HepG2 (cell line): ENCODE data around the gene DTYMK. TPM values are rescaled to one million over a fixed set of nuclear protein-coding genes. Genes with fewer than 3 reads are reported as not detected.

ENCODE experiments used
- ARHGAP35 ChIP-seq: sonication (generic); formaldehyde crosslinking; IDR thresholded peaks from 2 replicates; pipeline ENCODE4 v1.9.0; 2022; ENCODE audit warnings: mild to moderate bottlenecking, inconsistent platforms, moderate library complexity, missing genetic modification reagents, borderline replicate concordance
- CBFB ChIP-seq: sonication (generic); formaldehyde crosslinking; IDR thresholded peaks from 2 replicates; pipeline ENCODE4 v1.4.0; 2020; ENCODE audit warnings: missing genetic modification reagents
- CENPBD1 ChIP-seq: sonication (generic); formaldehyde crosslinking; IDR thresholded peaks from 2 replicates; pipeline ENCODE4 v1.8.0; 2022; ENCODE audit warnings: missing genetic modification reagents, low read depth, mild to moderate bottlenecking, borderline replicate concordance
- CENPT ChIP-seq: sonication (generic); formaldehyde crosslinking; IDR thresholded peaks from 2 replicates; pipeline ENCODE4 v1.8.0; 2022; ENCODE audit warnings: low read depth, mild to moderate bottlenecking, moderate library complexity, missing genetic modification reagents
- DMAP1 ChIP-seq: IDR thresholded peaks from 2 replicates; pipeline ENCODE4 v1.6.1; 2016
- DNMT3B ChIP-seq: conservative IDR thresholded peaks from 2 replicates; pipeline ENCODE4 v1.6.1; 2016; ENCODE audit warnings: missing biosample characterization, control low read depth
- EP300 ChIP-seq, 3 experiments: sonication (generic) in 1 of 3; formaldehyde crosslinking in 1 of 3; IDR thresholded peaks; 2 replicates each; pipeline versions ENCODE4 v1.5.1 to v1.6.1; 2011 to 2020; ENCODE audit warnings: low read depth in 2 of 3, low read length in 2 of 3, borderline replicate concordance in 1 of 3, improper control_type of control experiment in 1 of 3, mild to moderate bottlenecking in 1 of 3, missing genetic modification reagents in 1 of 3, moderate library complexity in 1 of 3
- FOXO1 ChIP-seq: sonication (generic); formaldehyde crosslinking; IDR thresholded peaks from 2 replicates; pipeline ENCODE4 v1.4.0; 2020; ENCODE audit warnings: missing genetic modification reagents
- HDAC1 ChIP-seq: sonication (generic); formaldehyde crosslinking; IDR thresholded peaks from 2 replicates; pipeline ENCODE4 v1.5.1; 2020; ENCODE audit warnings: mild to moderate bottlenecking, missing genetic modification reagents
- KDM2A ChIP-seq: sonication (generic); formaldehyde crosslinking; IDR thresholded peaks from 2 replicates; pipeline ENCODE4 v1.4.0; 2020; ENCODE audit warnings: low read depth, missing genetic modification reagents, borderline replicate concordance
- LBX2 ChIP-seq: sonication (generic); formaldehyde crosslinking; IDR thresholded peaks from 2 replicates; pipeline ENCODE4 v1.5.0; 2020; ENCODE audit warnings: missing genetic modification reagents, mild to moderate bottlenecking, borderline replicate concordance
- MIER3 ChIP-seq: IDR thresholded peaks from 2 replicates; pipeline ENCODE4 v1.6.1; 2016; ENCODE audit warnings: missing compliant biosample characterization, borderline replicate concordance
- PITX1 ChIP-seq: sonication (generic); formaldehyde crosslinking; IDR thresholded peaks from 2 replicates; pipeline ENCODE4 v1.5.1; 2020; ENCODE audit warnings: mild to moderate bottlenecking, missing genetic modification reagents
- PTBP1 ChIP-seq: fragments of 200-400 bp; formaldehyde crosslinking; IDR thresholded peaks from 2 replicates; pipeline ENCODE4 v1.6.1; 2018; ENCODE audit warnings: low read length, low read depth; ENCODE audit not compliant: poor library complexity, severe bottlenecking
- RFX1 ChIP-seq: fragments of 450-650 bp; IDR thresholded peaks from 2 replicates; pipeline ENCODE4 v1.6.1; 2017
- ZNF160 ChIP-seq: sonication (generic); formaldehyde crosslinking; IDR thresholded peaks from 2 replicates; pipeline ENCODE4 v1.8.0; 2022; ENCODE audit warnings: mild to moderate bottlenecking, inconsistent platforms, missing genetic modification reagents
- ZNF225 ChIP-seq: sonication (generic); formaldehyde crosslinking; IDR thresholded peaks from 2 replicates; pipeline ENCODE4 v1.4.0; 2020; ENCODE audit warnings: mild to moderate bottlenecking, missing genetic modification reagents
- ZNF335 ChIP-seq: sonication (generic); formaldehyde crosslinking; IDR thresholded peaks from 2 replicates; pipeline ENCODE4 v1.4.0; 2020; ENCODE audit warnings: missing genetic modification reagents
- ZNF337 ChIP-seq: sonication (generic); formaldehyde crosslinking; IDR thresholded peaks from 2 replicates; pipeline ENCODE4 v1.5.1; 2020; ENCODE audit warnings: missing genetic modification reagents, low read depth, mild to moderate bottlenecking, borderline replicate concordance
- ZNF430 ChIP-seq: sonication (generic); formaldehyde crosslinking; IDR thresholded peaks from 2 replicates; pipeline ENCODE4 v1.9.0; 2021; ENCODE audit warnings: mild to moderate bottlenecking, missing genetic modification reagents
- ZNF543 ChIP-seq: sonication (generic); formaldehyde crosslinking; IDR thresholded peaks from 2 replicates; pipeline ENCODE4 v1.4.0; 2020; ENCODE audit warnings: mild to moderate bottlenecking, missing genetic modification reagents
- ZNF580 ChIP-seq: IDR thresholded peaks from 2 replicates; pipeline ENCODE4 v1.6.1; 2016; ENCODE audit warnings: low read depth, borderline replicate concordance
- ZNF782 ChIP-seq: sonication (generic); formaldehyde crosslinking; IDR thresholded peaks from 2 replicates; pipeline ENCODE4 v1.4.0; 2020; ENCODE audit warnings: missing genetic modification reagents, mild to moderate bottlenecking, borderline replicate concordance
- polyA plus RNA-seq, 8 experiments: library from polyadenylated mRNA; depleted of rRNA in 3 of 8; stranded (reverse) in 7 of 8; unstranded in 1 of 8; fragments of >200 nt; fragmentation: Illumina TruSeq in 4 of 8; extraction: Trizol in 4 of 8; gene quantifications; 2 replicates each; pipeline versions ENCODE4 v1.2.1 to v1.2.3, GENCODE V29; 2011 to 2016; ENCODE audit warnings: low read depth in 4 of 8, missing spikeins in 1 of 8, mixed read lengths in 1 of 8; ENCODE audit not compliant: insufficient read depth in 1 of 8
- total RNA-seq, 5 experiments: library from RNA; depleted of rRNA; stranded (reverse); fragments of >200 nt; fragmentation: Illumina TruSeq; extraction: Trizol; gene quantifications; 2 replicates each; pipeline ENCODE4 v1.2.3, GENCODE V29; 2016; ENCODE audit warnings: low read depth in 1 of 5
- TF ChIP-seq, protein P1 (sequence below): sonication (generic); formaldehyde crosslinking; IDR thresholded peaks from 2 replicates; pipeline ENCODE4 v1.4.0; 2020; ENCODE audit warnings: missing genetic modification reagents
- TF ChIP-seq, protein P2 (sequence below): sonication (generic); formaldehyde crosslinking; IDR thresholded peaks from 2 replicates; pipeline ENCODE4 v1.4.0; 2020; ENCODE audit warnings: mild to moderate bottlenecking, missing genetic modification reagents

Gene DTYMK
- total and polyA plus RNA-seq, 2 of the 13 experiments (the other 11 are each of a cell fraction or from before 2014, with no cell fraction given), result 57.5 to 134 TPM

DNA sequence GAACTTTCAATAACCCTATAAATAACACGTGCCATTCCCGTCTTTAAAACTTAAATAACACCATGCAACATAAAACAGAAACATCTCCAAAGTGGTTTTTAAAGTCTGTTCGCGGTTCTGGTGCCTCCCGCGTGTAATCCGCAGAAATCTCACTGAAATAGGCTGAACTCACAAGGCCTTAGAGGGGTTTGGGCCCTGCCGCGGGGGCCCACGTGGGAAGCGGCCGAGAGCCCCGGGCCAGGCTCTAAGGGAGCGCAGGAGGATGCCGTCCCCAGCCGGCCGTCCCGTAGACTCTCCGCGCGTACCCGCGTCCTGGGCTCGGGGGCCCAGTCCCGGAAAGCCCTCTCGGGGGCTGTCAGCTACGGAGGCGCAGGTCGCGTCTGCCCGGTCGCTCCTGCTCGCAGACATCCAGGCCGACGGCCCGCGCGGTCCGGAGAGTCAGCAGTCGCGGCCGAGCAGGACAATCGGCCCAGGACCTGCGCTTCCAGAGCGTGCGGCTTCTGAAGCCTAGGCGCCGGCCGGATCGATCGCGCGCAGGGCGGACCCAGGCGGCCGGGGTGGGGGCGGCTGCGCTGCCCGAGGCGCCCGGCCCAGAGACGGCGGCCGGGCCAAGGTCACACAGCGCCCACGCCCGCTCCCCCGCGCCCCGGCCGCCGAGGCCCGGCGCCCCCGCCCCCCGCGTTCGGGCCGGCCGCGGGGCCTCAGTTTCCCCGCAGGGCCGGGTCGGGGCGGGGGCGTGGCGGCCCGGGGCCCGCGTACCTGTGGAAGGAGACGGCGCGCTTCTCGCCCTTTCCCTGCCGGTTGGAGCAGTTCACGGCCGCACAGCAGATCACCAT lies 50.2 kb downstream of the DTYMK start (continued):
- TF ChIP-seq, protein P1, sequence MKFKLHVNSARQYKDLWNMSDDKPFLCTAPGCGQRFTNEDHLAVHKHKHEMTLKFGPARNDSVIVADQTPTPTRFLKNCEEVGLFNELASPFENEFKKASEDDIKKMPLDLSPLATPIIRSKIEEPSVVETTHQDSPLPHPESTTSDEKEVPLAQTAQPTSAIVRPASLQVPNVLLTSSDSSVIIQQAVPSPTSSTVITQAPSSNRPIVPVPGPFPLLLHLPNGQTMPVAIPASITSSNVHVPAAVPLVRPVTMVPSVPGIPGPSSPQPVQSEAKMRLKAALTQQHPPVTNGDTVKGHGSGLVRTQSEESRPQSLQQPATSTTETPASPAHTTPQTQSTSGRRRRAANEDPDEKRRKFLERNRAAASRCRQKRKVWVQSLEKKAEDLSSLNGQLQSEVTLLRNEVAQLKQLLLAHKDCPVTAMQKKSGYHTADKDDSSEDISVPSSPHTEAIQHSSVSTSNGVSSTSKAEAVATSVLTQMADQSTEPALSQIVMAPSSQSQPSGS (CRISPR knock-in tag), result 0 out of 2 replicates have a peak, but pooled peaks have one; percentile 33
- TF ChIP-seq MIER3 (CRISPR knock-in tag) (0 out of 2 replicates have a peak, but pooled peaks have one; percentile 26), ZNF782 (CRISPR knock-in tag) (peak; percentile 46; the same call in 1 of the 2 replicates), KDM2A (peak; percentile 90), ZNF580 (CRISPR knock-in tag) (0 out of 2 replicates have a peak, but pooled peaks have one; percentile 51), HDAC1 (peak; percentile 86), ZNF225 (peak; percentile 78; the same call in 1 of the 2 replicates), ARHGAP35 (CRISPR knock-in tag) (peak; percentile 79), CENPBD1 (no peak), ZNF337 (CRISPR knock-in tag) (no peak), RFX1 (no peak), ZNF430 (CRISPR knock-in tag) (peak; percentile 72; the same call in 1 of the 2 replicates), DMAP1 (CRISPR knock-in tag) (peak; percentile 46; the same call in 1 of the 2 replicates), ZNF543 (CRISPR knock-in tag) (no peak; the same call in 1 of the 2 replicates), CENPT (CRISPR knock-in tag) (no peak), ZNF160 (CRISPR knock-in tag) (peak; percentile 69; the same call in 1 of the 2 replicates), FOXO1 (CRISPR knock-in tag) (0 out of 2 replicates have a peak, but pooled peaks have one; percentile 32), PITX1 (CRISPR knock-in tag) (0 out of 2 replicates have a peak, but pooled peaks have one; percentile 44), ZNF335 (0 out of 2 replicates have a peak, but pooled peaks have one; percentile 30), LBX2 (no peak), CBFB (CRISPR knock-in tag) (peak; percentile 68; the same call in 1 of the 2 replicates), DNMT3B (0 out of 2 replicates have a peak, but pooled peaks have one; percentile 25), PTBP1 (peak; percentile 41), EP300 (IDR thresholded peaks at IDR 0.05; ENCODE audit: low read depth in 2 of 2, low read length in 2 of 2) (no peak), EP300 (CRISPR knock-in tag; IDR thresholded peaks at IDR 0.05; ENCODE audit: borderline replicate concordance) (0 out of 2 replicates have a peak, but pooled peaks have one; percentile 9)
- TF ChIP-seq, protein P2, sequence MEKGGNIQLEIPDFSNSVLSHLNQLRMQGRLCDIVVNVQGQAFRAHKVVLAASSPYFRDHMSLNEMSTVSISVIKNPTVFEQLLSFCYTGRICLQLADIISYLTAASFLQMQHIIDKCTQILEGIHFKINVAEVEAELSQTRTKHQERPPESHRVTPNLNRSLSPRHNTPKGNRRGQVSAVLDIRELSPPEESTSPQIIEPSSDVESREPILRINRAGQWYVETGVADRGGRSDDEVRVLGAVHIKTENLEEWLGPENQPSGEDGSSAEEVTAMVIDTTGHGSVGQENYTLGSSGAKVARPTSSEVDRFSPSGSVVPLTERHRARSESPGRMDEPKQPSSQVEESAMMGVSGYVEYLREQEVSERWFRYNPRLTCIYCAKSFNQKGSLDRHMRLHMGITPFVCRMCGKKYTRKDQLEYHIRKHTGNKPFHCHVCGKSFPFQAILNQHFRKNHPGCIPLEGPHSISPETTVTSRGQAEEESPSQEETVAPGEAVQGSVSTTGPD, result no peak
